Measurements from ENCODE around the gene FYB2. TPM values are rescaled to one million over a fixed set of nuclear protein-coding genes. Genes with fewer than 3 reads are reported as not detected.

The FYB2 gene
- total RNA-seq, 2 donors from 2014 or later, result 0.32 to 0.66 TPM

- Histone ChIP-seq H3K36me3 (no peaks in the 10 kb centered on the region), H3K9me3 (no peaks in the 10 kb centered on the region), H3K9ac (ENCODE audit: low read depth in 2 of 2, low read length in 2 of 2) (no peak overlapping the region), H3K27me3 (no peaks in the 10 kb centered on the region), H3K27ac (no peak overlapping the region), H3K4me3 (no peak overlapping the region), H3K4me1 (no peaks in the 10 kb centered on the region)
- intact Hi-C loops (cut with DNase I), result no loop called here
- TF ChIP-seq CTCF (IDR thresholded peaks at IDR 0.05), result no peak
- peak; percentile 25 for DNase-seq
Measured at GRCh38 chr1:56758135-56758534, 61.1 kb downstream of the FYB2 start.

- H3K36me3 ChIP-seq, result no peaks in the 10 kb centered on the region
- TF ChIP-seq CTCF (IDR thresholded peaks at IDR 0.05), result no peak
- no peaks in the 10 kb centered on the region for H3K9me3 ChIP-seq
- H3K4me3 ChIP-seq, result no peak overlapping the region
- no peaks in the 10 kb centered on the region for H3K27me3 ChIP-seq
- no peaks in the 10 kb centered on the region for H3K4me1 ChIP-seq
- no peak for DNase-seq
- intact Hi-C loops (cut with DNase I), result no loop called here
- H3K27ac ChIP-seq, result no peak overlapping the region
- H3K9ac ChIP-seq (ENCODE audit: low read depth in 2 of 2, low read length in 2 of 2), result no peak overlapping the region
Measured at GRCh38 chr1:56755911-56756310, 63.3 kb downstream of the FYB2 start.

GRCh38 chr1:56754708-56755479, 64.3 kb downstream of the FYB2 start:
- intact Hi-C loops (cut with DNase I), result no loop called here
- Histone ChIP-seq H3K36me3 (no peaks in the 10 kb centered on the region), H3K4me1 (no peaks in the 10 kb centered on the region), H3K9me3 (no peaks in the 10 kb centered on the region), H3K4me3 (no peak overlapping the region), H3K27ac (no peak overlapping the region), H3K9ac (ENCODE audit: low read depth in 2 of 2, low read length in 2 of 2) (no peak overlapping the region), H3K27me3 (no peaks in the 10 kb centered on the region)
- DNase-seq, result no peak
- TF ChIP-seq CTCF (IDR thresholded peaks at IDR 0.05), result no peak

GRCh38 chr1:56745231-56745630, 74.0 kb downstream of the FYB2 start:
- intact Hi-C loops (cut with DNase I), result no loop called here
- no peak overlapping the region for H3K4me3 ChIP-seq
- H3K9me3 ChIP-seq, result no peaks in the 10 kb centered on the region
- no peaks in the 10 kb centered on the region for H3K36me3 ChIP-seq
- no peak for DNase-seq
- H3K4me1 ChIP-seq, result no peaks in the 10 kb centered on the region
- no peaks in the 10 kb centered on the region for H3K27me3 ChIP-seq
- no peak overlapping the region for H3K27ac ChIP-seq
- no peak overlapping the region for H3K9ac ChIP-seq (ENCODE audit: low read depth in 2 of 2, low read length in 2 of 2)
- TF ChIP-seq CTCF (IDR thresholded peaks at IDR 0.05), result no peak

GRCh38 chr1:56728964-56729363, 90.2 kb downstream of the FYB2 start:
- no peak overlapping the region for H3K4me3 ChIP-seq
- intact Hi-C loops (cut with DNase I), result no loop called here
- no peak for TF ChIP-seq CTCF (IDR thresholded peaks at IDR 0.05)

More at GRCh38 chr1:56728964-56729363, 90.2 kb downstream of the FYB2 start:
- Histone ChIP-seq H3K36me3 (no peaks in the 10 kb centered on the region), H3K9ac (ENCODE audit: low read depth in 2 of 2, low read length in 2 of 2) (no peak overlapping the region), H3K9me3 (no peaks in the 10 kb centered on the region), H3K4me1 (no peaks in the 10 kb centered on the region), H3K27ac (no peak overlapping the region), H3K27me3 (no peaks in the 10 kb centered on the region)
- DNase-seq, result no peak

Measured in colonic mucosa (tissue), 4 donors.